IMR-90 (cell line): ENCODE measurements around the gene WFDC5. TPM values are rescaled to one million over a fixed set of nuclear protein-coding genes. Genes with fewer than 3 reads are reported as not detected.

Source experiments
- ATAC-seq: fragments of 200-7000 bp; cut with Tn5 transposase; 2 replicates; pipeline ENCODE4 v1.9.1; 2020; ENCODE audit warnings: low read depth, mild to moderate bottlenecking, moderate library complexity
- BruUV-seq: library from RNA; stranded (reverse); fragments of 400-500 nt; replicated peaks from 2 replicates; lab custom pipeline; 2021; lab: Mats Ljungman, UMichigan
- CTCF ChIA-PET: fragments of 300-600 bp; formaldehyde crosslinking; extraction: SDS; loops from one replicate; lab custom pipeline; 2021; ENCODE audit warnings: antibody characterized with exemption; lab: Yijun Ruan, JAX
- POLR2A ChIA-PET: fragments of 300-600 bp; sonication (Branson Sonifier 250); formaldehyde crosslinking; loops from one replicate; lab custom pipeline; 2022; ENCODE audit warnings: antibody characterized with exemption; ENCODE audit not compliant: unreplicated experiment; lab: Charles Lee
- DNase-seq: peaks from one replicate; pipeline ENCODE4 v3.0.0; 2013
- H2AFZ ChIP-seq: replicated peaks from 2 replicates; pipeline ENCODE3; 2013; ENCODE audit warnings: low read length, mild to moderate bottlenecking; ENCODE audit not compliant: poor library complexity
- H2AK5ac ChIP-seq: 2 replicates; pipeline ENCODE4 v1.6.1; 2013; ENCODE audit warnings: low read depth, low read length, inconsistent platforms
- H2AK9ac ChIP-seq: replicated peaks from 2 replicates; pipeline ENCODE3; 2013; ENCODE audit warnings: mild to moderate bottlenecking, low read depth, low read length, moderate library complexity; ENCODE audit not compliant: poor library complexity
- H2BK120ac ChIP-seq: 2 replicates; pipeline ENCODE4 v1.6.1; 2013; ENCODE audit warnings: low read depth, low read length, inconsistent platforms
- H2BK15ac ChIP-seq: 3 replicates; pipeline ENCODE4 v1.6.1; 2013; ENCODE audit warnings: low read depth, low read length, inconsistent platforms
- H2BK20ac ChIP-seq: 2 replicates; pipeline ENCODE4 v1.6.1; 2013; ENCODE audit warnings: low read depth, mild to moderate bottlenecking, inconsistent platforms, low read length, moderate library complexity
- H2BK5ac ChIP-seq: 2 replicates; pipeline ENCODE4 v1.6.1; 2013; ENCODE audit warnings: mild to moderate bottlenecking, low read depth, low read length, inconsistent platforms; ENCODE audit not compliant: poor library complexity, severe bottlenecking
- H3K14ac ChIP-seq: replicated peaks from 2 replicates; pipeline ENCODE4 v1.6.1; 2013; ENCODE audit warnings: low read depth, low read length, inconsistent platforms
- H3K18ac ChIP-seq: 2 replicates; pipeline ENCODE4 v1.6.1; 2013; ENCODE audit warnings: low read depth, low read length, control low read depth
- H3K23ac ChIP-seq: 2 replicates; pipeline ENCODE4 v1.6.1; 2013; ENCODE audit warnings: low read depth, low read length, inconsistent platforms
- H3K27ac ChIP-seq: 2 replicates; pipeline ENCODE4 v1.5.1; 2013; ENCODE audit warnings: mild to moderate bottlenecking, control low read depth, low read length; ENCODE audit not compliant: insufficient read depth
- H3K27me3 ChIP-seq: 2 replicates; pipeline ENCODE4 v1.6.1; 2013; ENCODE audit warnings: low read length; ENCODE audit not compliant: control insufficient read depth, insufficient read depth
- H3K36me3 ChIP-seq: 2 replicates; pipeline ENCODE4 v1.6.1; 2013; ENCODE audit warnings: low read length, mixed read lengths; ENCODE audit not compliant: control insufficient read depth, insufficient read depth
- H3K4ac ChIP-seq: 2 replicates; pipeline ENCODE4 v1.6.1; 2013; ENCODE audit warnings: low read depth, low read length, inconsistent platforms
- H3K4me1 ChIP-seq: 2 replicates; pipeline ENCODE4 v1.6.1; 2013; ENCODE audit warnings: low read length, mixed read lengths; ENCODE audit not compliant: control insufficient read depth, insufficient read depth
- H3K4me2 ChIP-seq: 2 replicates; pipeline ENCODE4 v1.6.1; 2013; ENCODE audit warnings: low read depth, mild to moderate bottlenecking, control low read depth, low read length, moderate library complexity
- H3K4me3 ChIP-seq: 2 replicates; pipeline ENCODE4 v1.5.1; 2013; ENCODE audit warnings: low read depth, mild to moderate bottlenecking, control low read depth, low read length, moderate library complexity; ENCODE audit not compliant: insufficient read depth
- H3K56ac ChIP-seq: 2 replicates; pipeline ENCODE4 v1.6.1; 2013; ENCODE audit warnings: low read length, inconsistent platforms; ENCODE audit not compliant: insufficient read depth; ENCODE audit errors: extremely low read depth
- H3K79me1 ChIP-seq, 2 experiments: 2 replicates each; pipeline ENCODE4 v1.6.1; 2013; ENCODE audit warnings: low read length in 2 of 2, inconsistent platforms in 1 of 2, low read depth in 1 of 2
- H3K9ac ChIP-seq: 2 replicates; pipeline ENCODE4 v1.6.1; 2013; ENCODE audit warnings: low read depth, low read length, control low read depth
- H3K9me1 ChIP-seq: 2 replicates; pipeline ENCODE4 v1.6.1; 2013; ENCODE audit warnings: low read length, inconsistent platforms; ENCODE audit not compliant: insufficient read depth
- H3K9me3 ChIP-seq: 2 replicates; pipeline ENCODE4 v1.6.1; 2013; ENCODE audit warnings: low read length; ENCODE audit not compliant: control insufficient read depth, insufficient read depth
- H4K20me1 ChIP-seq: 2 replicates; pipeline ENCODE4 v1.6.1; 2013; ENCODE audit warnings: low read length, inconsistent platforms; ENCODE audit not compliant: insufficient read depth
- H4K5ac ChIP-seq: 2 replicates; pipeline ENCODE4 v1.6.1; 2013; ENCODE audit warnings: mild to moderate bottlenecking, low read depth, low read length, control low read depth
- H4K8ac ChIP-seq, 2 experiments: 2 replicates each; pipeline ENCODE4 v1.6.1; 2013; ENCODE audit warnings: low read depth in 2 of 2, low read length in 2 of 2, control low read depth in 1 of 2, inconsistent platforms in 1 of 2
- H4K91ac ChIP-seq: 2 replicates; pipeline ENCODE4 v1.6.1; 2013; ENCODE audit warnings: low read depth, low read length, inconsistent platforms; ENCODE audit not compliant: insufficient read depth
- CHD1 ChIP-seq: IDR thresholded peaks from 2 replicates; pipeline ENCODE4 v1.6.1; 2012; ENCODE audit warnings: low read depth, low read length, improper control_type of control experiment
- CTCF ChIP-seq: conservative IDR thresholded peaks from 2 replicates; pipeline ENCODE4 v1.5.1; 2012; ENCODE audit warnings: mild to moderate bottlenecking, low read depth, low read length, improper control_type of control experiment
- FOS ChIP-seq: fragments of 150-350 bp; IDR thresholded peaks from 2 replicates; pipeline ENCODE4 v1.6.1; 2016; ENCODE audit warnings: low read depth, low read length
- MAFK ChIP-seq: IDR thresholded peaks from 2 replicates; pipeline ENCODE4 v1.6.1; 2012; ENCODE audit warnings: low read depth, low read length, improper control_type of control experiment
- MAZ ChIP-seq: IDR thresholded peaks from 2 replicates; pipeline ENCODE4 v1.6.1; 2012; ENCODE audit warnings: low read depth, mild to moderate bottlenecking, low read length, improper control_type of control experiment, moderate library complexity, borderline replicate concordance
- POLR2A ChIP-seq: IDR thresholded peaks from 2 replicates; pipeline ENCODE4 v1.6.1; 2012; ENCODE audit warnings: mild to moderate bottlenecking, low read depth, low read length
- WGBS, 2 experiments: methylation state at CpG; one replicate each; pipeline versions ENCODE4 v1.1.5 to v1.1.7; 2013; ENCODE audit warnings: missing lambda C conversion rate in 2 of 2; ENCODE audit not compliant: insufficient read length in 1 of 2; ENCODE audit errors: extremely low coverage in 2 of 2; 5-methylcytosine and 5-hydroxymethylcytosine counted together
- dilution Hi-C: fragments of 300-500 bp; cut with HindIII; formaldehyde crosslinking; loops from one replicate; pipeline ENCODE4 v1.14.3; 2018; ENCODE audit warnings: low sequenced_read_pairs; ENCODE audit not compliant: unreplicated experiment
- in situ Hi-C: fragments of 300-500 bp; cut with MboI; formaldehyde crosslinking; loops from 3 replicates; pipeline ENCODE4 v1.14.3; 2019; ENCODE audit warnings: low sequenced_read_pairs, inconsistent platforms, mixed read lengths
- intact Hi-C: fragments of 100-400 bp; cut with micrococcal nuclease; formaldehyde crosslinking; loops from 2 replicates; pipeline ENCODE4 v1.10.0; 2022
- polyA plus RNA-seq, 3 experiments: library from polyadenylated mRNA; depleted of rRNA; stranded (reverse); fragments of >200 nt; gene quantifications; 2 replicates each; pipeline ENCODE4 v1.2.3, GENCODE V29; 2012; ENCODE audit warnings: low replicate concordance in 1 of 3
- total RNA-seq: library from RNA; depleted of rRNA; stranded (reverse); fragments of >200 nt; gene quantifications from 2 replicates; pipeline ENCODE4 v1.2.3, GENCODE V29; 2012
- TF ChIP-seq, protein P1 (sequence below): fragments of 150-350 bp; IDR thresholded peaks from 2 replicates; pipeline ENCODE4 v1.6.1; 2016; ENCODE audit warnings: low read depth, mild to moderate bottlenecking, low read length, moderate library complexity, borderline replicate concordance

The WFDC5 gene
- total and polyA plus RNA-seq, 2 of the 4 experiments (the other 2 are of a cell fraction): not detected

- H3K27ac ChIP-seq: no peak overlapping the region
- no peak overlapping the region for H3K14ac ChIP-seq
- no TSS peak for BruUV-seq
- no peak overlapping the region for H2BK15ac ChIP-seq
- no peaks in the 10 kb centered on the region for H3K36me3 ChIP-seq
- no peak for TF ChIP-seq MAZ
- no peak for TF ChIP-seq CTCF
- TF ChIP-seq CHD1: no peak
- no peak for TF ChIP-seq MAFK
- no peak for TF ChIP-seq POLR2A
- TF ChIP-seq, protein P1, sequence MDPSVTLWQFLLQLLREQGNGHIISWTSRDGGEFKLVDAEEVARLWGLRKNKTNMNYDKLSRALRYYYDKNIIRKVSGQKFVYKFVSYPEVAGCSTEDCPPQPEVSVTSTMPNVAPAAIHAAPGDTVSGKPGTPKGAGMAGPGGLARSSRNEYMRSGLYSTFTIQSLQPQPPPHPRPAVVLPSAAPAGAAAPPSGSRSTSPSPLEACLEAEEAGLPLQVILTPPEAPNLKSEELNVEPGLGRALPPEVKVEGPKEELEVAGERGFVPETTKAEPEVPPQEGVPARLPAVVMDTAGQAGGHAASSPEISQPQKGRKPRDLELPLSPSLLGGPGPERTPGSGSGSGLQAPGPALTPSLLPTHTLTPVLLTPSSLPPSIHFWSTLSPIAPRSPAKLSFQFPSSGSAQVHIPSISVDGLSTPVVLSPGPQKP: no peak
- TF ChIP-seq FOS: no peak
- H3K18ac ChIP-seq: peak overlapping the region; percentile 60; the same call in 1 of the 2 replicates
- H3K4me2 ChIP-seq: no peak overlapping the region
- no peak overlapping the region for H2BK20ac ChIP-seq
- DNase-seq (no peak), ATAC-seq (no peak)
- H4K5ac ChIP-seq: peak overlapping the region; percentile 30; the same call in 1 of the 2 replicates
- H2BK120ac ChIP-seq: 0 out of 2 replicates have a peak overlapping the region, but pooled peaks have one; percentile 5
- dilution Hi-C loops (no loop called here), in situ Hi-C loops (no loop called here), intact Hi-C loops (loop anchor here (10.0 kb wide), 1 partner anchor 681 kb away; no protein-coding TSS in a partner anchor)
- no peaks in the 10 kb centered on the region for H3K79me1 ChIP-seq
- H3K4me3 ChIP-seq: no peak overlapping the region
- H3K4me1 ChIP-seq: peaks cover 4% of the 10 kb centered on the region; the same call in 1 of the 2 replicates
- POLR2A ChIA-PET: no interaction called here
- H3K9ac ChIP-seq: no peak overlapping the region
- no peak overlapping the region for H3K4ac ChIP-seq
- no CpG with 5 or more reads among the region's 2 CpGs for WGBS, 2 experiments
- peak overlapping the region; percentile 49; the same call in 1 of the 2 replicates for H4K91ac ChIP-seq
- no peak overlapping the region for H2AFZ ChIP-seq
- no peak overlapping the region for H2AK5ac ChIP-seq
- no peak overlapping the region for H3K23ac ChIP-seq
- CTCF ChIA-PET: interaction anchor here (1.0 to 4.3 kb wide), 3 partner anchors 33 to 82 kb away, joined by 3 to 18 read pairs (median 3); no protein-coding TSS in a partner anchor
- H4K8ac ChIP-seq: no peak overlapping the region
- H2BK5ac ChIP-seq: peak overlapping the region; percentile 49
- no peaks in the 10 kb centered on the region; the same call in 1 of the 2 replicates for H3K9me1 ChIP-seq
- H3K56ac ChIP-seq: no peak overlapping the region
- peaks cover 23% of the 10 kb centered on the region for H3K27me3 ChIP-seq
- no peaks in the 10 kb centered on the region for H4K20me1 ChIP-seq
- peaks cover 6% of the 10 kb centered on the region; the same call in 1 of the 2 replicates for H3K9me3 ChIP-seq
- no peak overlapping the region for H2AK9ac ChIP-seq
These were observed 20.8 kb downstream of the WFDC5 start for GRCh38 chr20:45094201-45094600.
